Vagina (tissue), 2 donors: Measurements from ENCODE around the gene TAF4B. TPM values are rescaled to one million over a fixed set of nuclear protein-coding genes. Genes with fewer than 3 reads are reported as not detected.

Source experiments
- DNase-seq, 2 donors: peaks; one replicate each; pipeline ENCODE4 v3.0.0-alpha.2; 2017; ENCODE audit errors: extremely low spot score in 2 of 2
- H3K27ac ChIP-seq: fragments of 200-600 bp; sonication (generic); one replicate; pipeline ENCODE4 v1.5.1; 2019
- H3K27me3 ChIP-seq: fragments of 200-600 bp; sonication (generic); one replicate; pipeline ENCODE4 v1.5.1; 2019
- H3K36me3 ChIP-seq, 2 donors: fragments of 200-600 bp; sonication (generic); one replicate each; pipeline ENCODE4 v1.5.1; 2017 to 2019
- H3K4me1 ChIP-seq: fragments of 200-600 bp; sonication (generic); one replicate; pipeline ENCODE4 v1.5.1; 2019
- H3K4me3 ChIP-seq, 2 donors: fragments of 200-600 bp; sonication (generic); 1 replicate in 1 of 2; 2 replicates in 1 of 2; pipeline ENCODE4 v1.5.1; 2016 to 2019
- H3K9me3 ChIP-seq: fragments of 200-600 bp; sonication (generic); one replicate; pipeline ENCODE4 v1.5.1; 2019
- POLR2A ChIP-seq, 2 donors: fragments of 450-650 bp; IDR thresholded peaks; one replicate each; pipeline ENCODE4 v1.6.1; 2017; ENCODE audit warnings: antibody characterized with exemption in 2 of 2, mild to moderate bottlenecking in 2 of 2, moderate library complexity in 2 of 2
- POLR2AphosphoS5 ChIP-seq, 2 donors: sonication (generic); formaldehyde crosslinking; IDR thresholded peaks; one replicate each; pipeline ENCODE4 v1.9.0; 2017; ENCODE audit warnings: antibody characterized with exemption in 2 of 2, mild to moderate bottlenecking in 2 of 2, low read depth in 1 of 2; ENCODE audit not compliant: insufficient read depth in 1 of 2
- intact Hi-C: fragments of 100-400 bp; cut with DNase I; formaldehyde crosslinking; loops from one replicate; pipeline ENCODE4 v1.15.1; 2023
- total RNA-seq: library from RNA; depleted of rRNA; stranded (reverse); fragments of >200 nt; gene quantifications from one replicate; pipeline ENCODE4 v1.2.3, GENCODE V29; 2016
- TF ChIP-seq, protein P1 (sequence below), 3 experiments: fragments of 450-650 bp in 2 of 3; fragments of 200-600 bp in 1 of 3; sonication (generic) in 1 of 3; IDR thresholded peaks; one replicate each; pipeline ENCODE4 v1.5.1; 2017 to 2019; ENCODE audit warnings: antibody characterized with exemption in 3 of 3, mild to moderate bottlenecking in 2 of 3, moderate library complexity in 2 of 3

The TAF4B gene
- total RNA-seq, 1 donor from 2014 or later = 16.0 TPM

DNA sequence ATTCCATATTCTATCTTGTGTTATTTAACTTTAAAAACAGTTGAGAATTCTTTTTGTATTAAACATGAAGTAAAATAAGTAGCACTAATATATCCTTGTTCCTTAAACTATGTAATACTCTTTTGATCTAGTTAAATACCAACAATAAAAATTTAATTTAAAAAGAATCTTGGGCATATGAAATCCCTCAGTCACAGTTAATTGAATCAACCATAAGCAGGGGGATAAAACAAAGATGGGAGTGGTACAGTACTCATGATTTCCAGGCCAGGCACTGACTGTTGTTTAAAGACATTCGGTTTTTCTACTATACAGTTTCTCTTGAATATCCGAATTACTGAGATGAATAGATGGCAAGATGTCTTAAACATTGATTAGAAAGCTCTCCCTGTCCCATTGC, 99.5 kb downstream of the TAF4B start:
- DNase-seq = no peak
- H3K4me3 ChIP-seq = no peak overlapping the region
- H3K4me1 ChIP-seq = no peaks in the 10 kb centered on the region
- H3K27me3 ChIP-seq = no peaks in the 10 kb centered on the region
- H3K9me3 ChIP-seq = no peaks in the 10 kb centered on the region
- intact Hi-C loops = no loop called here
- no peak overlapping the region for H3K27ac ChIP-seq
- TF ChIP-seq POLR2A (IDR thresholded peaks at IDR 0.05) = no peak
- no peak for TF ChIP-seq POLR2AphosphoS5 (IDR thresholded peaks at IDR 0.05; ENCODE audit: insufficient read depth in 1 of 2, low read depth in 1 of 2)
- TF ChIP-seq, protein P1, sequence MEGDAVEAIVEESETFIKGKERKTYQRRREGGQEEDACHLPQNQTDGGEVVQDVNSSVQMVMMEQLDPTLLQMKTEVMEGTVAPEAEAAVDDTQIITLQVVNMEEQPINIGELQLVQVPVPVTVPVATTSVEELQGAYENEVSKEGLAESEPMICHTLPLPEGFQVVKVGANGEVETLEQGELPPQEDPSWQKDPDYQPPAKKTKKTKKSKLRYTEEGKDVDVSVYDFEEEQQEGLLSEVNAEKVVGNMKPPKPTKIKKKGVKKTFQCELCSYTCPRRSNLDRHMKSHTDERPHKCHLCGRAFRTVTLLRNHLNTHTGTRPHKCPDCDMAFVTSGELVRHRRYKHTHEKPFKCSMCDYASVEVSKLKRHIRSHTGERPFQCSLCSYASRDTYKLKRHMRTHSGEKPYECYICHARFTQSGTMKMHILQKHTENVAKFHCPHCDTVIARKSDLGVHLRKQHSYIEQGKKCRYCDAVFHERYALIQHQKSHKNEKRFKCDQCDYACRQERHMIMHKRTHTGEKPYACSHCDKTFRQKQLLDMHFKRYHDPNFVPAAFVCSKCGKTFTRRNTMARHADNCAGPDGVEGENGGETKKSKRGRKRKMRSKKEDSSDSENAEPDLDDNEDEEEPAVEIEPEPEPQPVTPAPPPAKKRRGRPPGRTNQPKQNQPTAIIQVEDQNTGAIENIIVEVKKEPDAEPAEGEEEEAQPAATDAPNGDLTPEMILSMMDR (IDR thresholded peaks at IDR 0.05) = no peak
- H3K36me3 ChIP-seq = peaks cover 0 to 4% of the 10 kb centered on the region in 2 donors

DNA sequence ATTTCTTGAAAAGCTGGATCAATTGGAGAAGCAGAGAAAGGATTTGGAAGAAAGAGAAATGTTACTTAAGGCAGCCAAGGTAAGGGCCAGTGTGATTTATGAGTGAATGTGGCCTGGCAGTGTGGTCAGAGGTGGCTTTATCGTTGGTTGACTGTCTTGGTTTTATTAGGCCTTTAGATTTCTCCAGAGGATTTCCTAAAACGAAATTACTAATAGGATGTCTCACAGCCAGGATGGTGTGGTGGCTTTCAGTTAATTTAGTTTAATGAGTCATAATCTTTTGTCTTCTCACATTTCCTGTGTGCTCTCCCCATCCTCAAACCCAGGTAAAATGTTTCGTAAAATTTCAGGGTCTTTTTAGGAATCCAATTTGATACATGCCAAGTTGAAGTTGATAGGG, 100.8 kb downstream of the TAF4B start:
- peaks cover 0 to 4% of the 10 kb centered on the region in 2 donors for H3K36me3 ChIP-seq
- H3K4me1 ChIP-seq = no peaks in the 10 kb centered on the region
- intact Hi-C loops = no loop called here
- H3K9me3 ChIP-seq = no peaks in the 10 kb centered on the region
- H3K27me3 ChIP-seq = no peaks in the 10 kb centered on the region
- no peak overlapping the region for H3K27ac ChIP-seq
- H3K4me3 ChIP-seq = no peak overlapping the region
- DNase-seq = no peak
- TF ChIP-seq, protein P1 (IDR thresholded peaks at IDR 0.05) = no peak
- TF ChIP-seq POLR2AphosphoS5 (IDR thresholded peaks at IDR 0.05; ENCODE audit: insufficient read depth in 1 of 2, low read depth in 1 of 2) = no peak

DNA sequence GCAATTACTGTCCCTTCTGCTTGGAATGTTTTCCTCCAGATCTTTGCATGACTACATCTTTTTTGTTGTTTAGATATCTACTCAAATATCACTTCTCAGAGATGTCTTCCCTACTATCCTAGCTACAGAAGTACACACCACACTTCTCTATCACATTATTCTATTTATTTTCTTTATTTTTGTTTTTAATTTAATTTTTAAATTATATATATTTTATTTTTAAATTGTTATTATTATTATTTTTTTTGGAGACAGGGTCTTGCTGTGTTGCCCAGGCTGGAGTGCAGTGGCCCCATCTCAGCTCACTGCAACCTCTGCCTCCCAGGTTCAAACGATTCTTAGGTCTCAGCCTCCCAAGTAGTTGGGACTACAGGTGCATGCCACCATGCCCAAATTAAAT, 106.7 kb downstream of the TAF4B start:
- intact Hi-C loops = loop anchor here (2.0 kb wide), 1 partner anchor 16 kb away; no protein-coding TSS in a partner anchor
- H3K27ac ChIP-seq = no peak overlapping the region
- DNase-seq = no peak
- H3K4me3 ChIP-seq = no peak overlapping the region
- TF ChIP-seq, protein P1 (IDR thresholded peaks at IDR 0.05) = no peak
- TF ChIP-seq POLR2A (IDR thresholded peaks at IDR 0.05) (no peak), POLR2AphosphoS5 (IDR thresholded peaks at IDR 0.05; ENCODE audit: insufficient read depth in 1 of 2, low read depth in 1 of 2) (no peak)
- peaks cover 27% of the 10 kb centered on the region for H3K4me1 ChIP-seq
- H3K27me3 ChIP-seq = no peaks in the 10 kb centered on the region
- H3K9me3 ChIP-seq = no peaks in the 10 kb centered on the region
- peaks cover 0 to 4% of the 10 kb centered on the region in 2 donors for H3K36me3 ChIP-seq

DNA sequence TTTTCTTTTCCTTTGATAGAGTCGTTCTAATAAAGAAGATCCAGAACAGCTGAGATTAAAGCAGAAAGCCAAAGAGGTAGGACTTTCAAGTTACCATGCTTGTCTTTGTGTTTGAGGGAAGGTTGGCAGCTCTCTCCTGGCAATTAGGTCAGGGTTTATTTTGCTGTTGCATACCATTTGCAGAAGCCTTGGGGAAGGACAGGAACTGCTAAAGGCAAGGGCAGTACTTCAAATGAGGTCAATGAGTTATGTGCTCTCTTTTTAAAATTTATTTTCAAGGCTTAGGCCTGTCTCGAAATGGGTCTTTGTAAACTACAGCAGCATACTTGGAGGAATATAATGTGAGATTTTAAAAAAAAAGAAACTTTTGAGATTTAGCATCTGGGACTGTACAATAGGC, 108.9 kb downstream of the TAF4B start:
- H3K27ac ChIP-seq = no peak overlapping the region
- no peaks in the 10 kb centered on the region for H3K27me3 ChIP-seq
- TF ChIP-seq POLR2A (IDR thresholded peaks at IDR 0.05) (no peak), POLR2AphosphoS5 (IDR thresholded peaks at IDR 0.05; ENCODE audit: insufficient read depth in 1 of 2, low read depth in 1 of 2) (no peak)
- TF ChIP-seq, protein P1 (IDR thresholded peaks at IDR 0.05) = no peak
- no peak for DNase-seq
- H3K36me3 ChIP-seq = no peaks in the 10 kb centered on the region
- intact Hi-C loops = no loop called here
- no peak overlapping the region for H3K4me3 ChIP-seq
- H3K9me3 ChIP-seq = no peaks in the 10 kb centered on the region
- H3K4me1 ChIP-seq = peaks cover 27% of the 10 kb centered on the region

DNA sequence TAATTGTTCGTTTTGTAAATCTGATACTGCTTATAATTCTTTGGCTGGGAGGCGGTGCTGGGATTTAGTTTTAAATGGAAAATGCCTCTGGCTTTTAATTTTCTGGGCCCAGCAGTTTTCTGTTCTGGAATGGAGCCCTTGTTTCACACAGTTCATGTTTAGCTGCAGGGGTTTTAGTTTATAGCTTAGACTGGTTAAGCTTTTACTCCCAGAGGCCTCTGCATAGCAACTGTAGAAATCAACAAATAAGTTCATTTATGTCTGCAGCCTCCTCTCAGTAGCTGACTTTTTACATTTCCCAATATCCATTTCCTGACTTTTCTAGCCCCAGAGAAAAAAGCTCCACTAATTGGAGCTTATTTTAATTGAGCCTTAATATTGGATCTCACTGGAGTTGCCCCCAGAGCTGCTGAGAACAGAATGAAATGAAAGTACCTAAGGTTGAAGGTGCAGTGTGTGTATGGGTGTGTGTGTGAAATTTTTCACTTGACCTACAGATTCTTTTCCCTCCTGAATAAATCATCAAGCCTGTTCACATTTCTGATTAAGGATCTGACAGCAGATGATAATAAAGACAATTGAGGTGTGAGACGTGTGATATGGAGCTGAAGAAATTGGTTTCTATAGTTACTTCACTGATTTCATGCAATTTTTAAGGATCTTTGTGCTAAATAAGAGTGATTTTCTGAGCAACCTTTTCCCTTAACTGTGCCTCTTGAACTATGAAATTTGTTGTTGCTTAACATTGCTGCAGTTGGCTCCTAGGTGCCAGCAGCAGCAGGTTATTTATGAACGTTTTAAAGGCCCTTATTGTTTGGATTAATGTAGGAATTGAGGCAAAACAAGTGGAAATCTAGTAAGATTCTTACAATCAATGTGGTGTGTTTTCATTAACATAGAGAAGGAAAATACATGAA, 109.6 kb downstream of the TAF4B start:
- no peak overlapping the region for H3K27ac ChIP-seq

More for the DNA sequence above, 109.6 kb downstream of the TAF4B start:
- intact Hi-C loops = no loop called here
- Histone ChIP-seq H3K36me3 (no peaks in the 10 kb centered on the region), H3K4me3 (no peak overlapping the region), H3K27me3 (no peaks in the 10 kb centered on the region), H3K4me1 (peaks cover 27% of the 10 kb centered on the region), H3K9me3 (no peaks in the 10 kb centered on the region)
- TF ChIP-seq POLR2A (IDR thresholded peaks at IDR 0.05) (no peak), POLR2AphosphoS5 (IDR thresholded peaks at IDR 0.05; ENCODE audit: insufficient read depth in 1 of 2, low read depth in 1 of 2) (no peak)
- TF ChIP-seq, protein P1 (IDR thresholded peaks at IDR 0.05) = no peak
- DNase-seq = no peak
